ENCODE results near the gene SRP54. TPM values are rescaled to one million over a fixed set of nuclear protein-coding genes. Genes with fewer than 3 reads are reported as not detected.
"Not testable (repeated sequence)": the region's sequence is repeated elsewhere in the genome, so short reads cannot be mapped to it uniquely, and the experiment has no call there.

The SRP54 gene
- total RNA-seq, 3 donors from 2014 or later, result 32.9 to 45.6 (median 40.6) TPM

DNA sequence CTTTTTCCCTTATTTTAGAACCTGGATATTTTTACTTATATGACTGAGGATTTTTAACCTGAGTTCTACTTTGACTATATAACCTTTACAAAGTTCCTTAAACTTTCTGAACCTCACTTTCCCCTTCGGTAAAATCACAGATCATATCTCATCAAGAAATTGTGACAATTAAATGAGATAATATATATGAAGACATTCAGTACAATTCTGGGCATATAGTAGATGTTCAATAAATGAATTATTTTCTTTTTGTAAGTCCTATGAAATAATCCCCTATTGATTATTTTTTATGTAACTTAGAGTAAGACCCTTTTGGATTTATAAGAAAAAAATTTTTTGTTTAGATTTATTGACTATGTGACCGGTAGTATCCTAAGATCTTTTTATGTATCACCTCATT, 45.6 kb downstream of the SRP54 start:
- H3K36me3 ChIP-seq (ENCODE audit: low read depth), result no peaks in the 10 kb centered on the region
- TF ChIP-seq, protein P1, sequence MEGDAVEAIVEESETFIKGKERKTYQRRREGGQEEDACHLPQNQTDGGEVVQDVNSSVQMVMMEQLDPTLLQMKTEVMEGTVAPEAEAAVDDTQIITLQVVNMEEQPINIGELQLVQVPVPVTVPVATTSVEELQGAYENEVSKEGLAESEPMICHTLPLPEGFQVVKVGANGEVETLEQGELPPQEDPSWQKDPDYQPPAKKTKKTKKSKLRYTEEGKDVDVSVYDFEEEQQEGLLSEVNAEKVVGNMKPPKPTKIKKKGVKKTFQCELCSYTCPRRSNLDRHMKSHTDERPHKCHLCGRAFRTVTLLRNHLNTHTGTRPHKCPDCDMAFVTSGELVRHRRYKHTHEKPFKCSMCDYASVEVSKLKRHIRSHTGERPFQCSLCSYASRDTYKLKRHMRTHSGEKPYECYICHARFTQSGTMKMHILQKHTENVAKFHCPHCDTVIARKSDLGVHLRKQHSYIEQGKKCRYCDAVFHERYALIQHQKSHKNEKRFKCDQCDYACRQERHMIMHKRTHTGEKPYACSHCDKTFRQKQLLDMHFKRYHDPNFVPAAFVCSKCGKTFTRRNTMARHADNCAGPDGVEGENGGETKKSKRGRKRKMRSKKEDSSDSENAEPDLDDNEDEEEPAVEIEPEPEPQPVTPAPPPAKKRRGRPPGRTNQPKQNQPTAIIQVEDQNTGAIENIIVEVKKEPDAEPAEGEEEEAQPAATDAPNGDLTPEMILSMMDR (IDR thresholded peaks at IDR 0.05), result no peak
- intact Hi-C loops (cut with DNase I, micrococcal nuclease), result no loop called here
- H3K4me3 ChIP-seq, result no peak overlapping the region
- no peaks in the 10 kb centered on the region for H3K9me3 ChIP-seq
- ATAC-seq, result no peak
- H3K4me1 ChIP-seq (ENCODE audit: low read depth), result no peaks in the 10 kb centered on the region
- DNase-seq, result no peak

DNA sequence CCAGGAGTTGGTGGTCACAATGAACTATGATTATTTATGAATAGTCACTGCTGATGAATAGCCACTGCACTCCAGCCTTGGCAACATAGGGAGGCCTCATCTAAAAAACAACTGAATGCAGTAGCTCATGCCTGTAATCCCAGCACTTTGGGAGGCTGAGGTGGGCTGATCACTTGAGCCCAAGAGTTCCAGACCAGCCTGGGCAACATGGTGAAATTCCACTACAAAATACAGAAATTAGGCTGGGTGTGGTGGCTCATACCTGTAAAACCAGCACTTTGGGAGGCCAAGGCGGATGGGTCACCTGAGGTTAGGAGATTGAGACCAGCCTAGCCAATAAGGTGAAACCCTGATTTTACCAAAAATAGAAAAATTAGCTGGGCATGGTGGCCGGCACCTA, 49.8 kb downstream of the SRP54 start:
- no peak for ATAC-seq
- TF ChIP-seq, protein P1 (IDR thresholded peaks at IDR 0.05), result no peak
- no peaks in the 10 kb centered on the region for H3K36me3 ChIP-seq (ENCODE audit: low read depth)
- H3K9me3 ChIP-seq, result peaks cover 2% of the 10 kb centered on the region
- no peak for DNase-seq
- H3K4me3 ChIP-seq, result no peak overlapping the region
- H3K4me1 ChIP-seq (ENCODE audit: low read depth), result peaks cover 4% of the 10 kb centered on the region
- intact Hi-C loops (cut with DNase I, micrococcal nuclease), result no loop called here

DNA sequence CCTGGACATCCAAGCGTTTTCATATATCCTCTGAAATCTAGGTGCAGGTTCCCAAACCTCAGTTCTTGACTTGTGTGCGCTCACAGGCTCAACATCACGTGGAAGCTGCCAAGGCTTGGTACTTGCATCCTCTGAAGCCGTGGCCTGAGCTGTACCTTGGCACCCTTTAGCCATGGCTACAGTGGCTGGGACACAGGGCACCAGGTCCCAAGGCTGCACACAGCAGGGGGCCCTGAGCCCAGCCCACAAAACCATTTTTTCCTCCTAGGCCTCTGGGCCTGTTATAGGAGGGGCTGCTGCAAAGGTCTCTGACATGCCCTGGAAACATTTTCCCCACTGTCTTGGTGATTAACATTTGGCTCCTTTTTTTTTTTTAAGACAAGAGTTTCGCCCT, 51.6 kb downstream of the SRP54 start:
- TF ChIP-seq, protein P1 (IDR thresholded peaks at IDR 0.05), result no peak
- Histone ChIP-seq H3K4me1 (ENCODE audit: low read depth) (peaks cover 4% of the 10 kb centered on the region), H3K9me3 (peaks cover 2% of the 10 kb centered on the region), H3K36me3 (ENCODE audit: low read depth) (no peaks in the 10 kb centered on the region), H3K4me3 (no peak overlapping the region)
- intact Hi-C loops (cut with DNase I, micrococcal nuclease), result no loop called here
- ATAC-seq (no peak), DNase-seq (no peak)

DNA sequence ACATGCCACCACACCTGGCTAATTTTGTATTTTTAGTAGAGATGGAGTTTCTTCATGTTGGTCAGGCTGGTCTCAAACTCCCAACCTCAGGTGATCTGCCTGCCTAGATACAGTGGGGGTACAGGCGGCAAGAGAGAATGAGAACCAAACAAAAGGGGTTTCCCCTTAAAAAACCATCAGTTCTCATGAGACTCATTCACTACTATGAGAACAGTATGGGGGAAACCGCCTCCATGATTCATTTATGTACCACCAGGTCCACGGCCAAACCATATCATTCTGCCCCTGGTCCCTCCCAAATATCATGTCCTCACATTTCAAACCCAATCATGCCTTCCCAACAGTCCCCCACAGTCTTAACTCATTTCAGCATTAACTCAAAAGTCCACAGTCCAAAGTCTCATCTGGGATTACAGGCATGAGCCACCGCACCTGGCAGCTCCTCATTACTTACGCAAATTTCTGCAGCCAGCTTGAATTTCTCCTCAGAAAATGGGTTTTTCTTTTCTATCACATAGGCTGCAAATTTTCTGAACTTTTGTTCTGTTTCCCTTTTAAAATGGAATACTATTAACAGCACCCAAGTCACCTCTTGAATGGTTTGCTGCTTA, 52.3 kb downstream of the SRP54 start:
- H3K9me3 ChIP-seq; H3K4me3 ChIP-seq; H3K4me1 ChIP-seq (ENCODE audit: low read depth); intact Hi-C loops (cut with DNase I, micrococcal nuclease); ATAC-seq; H3K36me3 ChIP-seq (ENCODE audit: low read depth); DNase-seq: not testable (repeated sequence)

DNA sequence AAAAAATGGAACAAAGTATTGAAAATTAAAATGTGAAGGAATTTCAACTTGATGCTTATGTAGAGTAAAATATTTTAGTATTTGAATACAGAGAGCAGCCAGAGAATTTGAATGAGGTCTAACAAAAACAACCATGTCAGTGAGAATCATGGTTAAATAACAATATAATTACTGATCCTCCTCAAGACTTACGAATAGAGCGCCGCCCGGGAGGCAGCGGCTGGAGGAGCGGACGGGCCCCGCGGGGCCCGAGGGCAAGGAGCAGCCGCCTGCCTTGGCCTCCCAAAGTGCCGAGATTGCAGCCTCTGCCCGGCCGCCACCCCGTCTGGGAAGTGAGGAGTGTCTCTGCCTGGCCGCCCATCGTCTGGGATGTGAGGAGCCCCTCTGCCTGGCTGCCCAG, 55.5 kb downstream of the SRP54 start:
- intact Hi-C loops (cut with DNase I, micrococcal nuclease); H3K36me3 ChIP-seq (ENCODE audit: low read depth); DNase-seq; H3K4me1 ChIP-seq (ENCODE audit: low read depth); H3K4me3 ChIP-seq; ATAC-seq; H3K9me3 ChIP-seq: not testable (repeated sequence)

- no peak for DNase-seq
- intact Hi-C loops (cut with DNase I, micrococcal nuclease), result no loop called here
- H3K4me3 ChIP-seq, result no peak overlapping the region
- no peaks in the 10 kb centered on the region for H3K9me3 ChIP-seq
- no peaks in the 10 kb centered on the region for H3K36me3 ChIP-seq (ENCODE audit: low read depth)
- H3K4me1 ChIP-seq (ENCODE audit: low read depth), result peaks cover under 1% of the 10 kb centered on the region
- ATAC-seq, result no peak
- TF ChIP-seq, protein P1 (IDR thresholded peaks at IDR 0.05), result no peak
These were observed 59.8 kb downstream of the SRP54 start for GRCh38 chr14:35042632-35043031.

DNA sequence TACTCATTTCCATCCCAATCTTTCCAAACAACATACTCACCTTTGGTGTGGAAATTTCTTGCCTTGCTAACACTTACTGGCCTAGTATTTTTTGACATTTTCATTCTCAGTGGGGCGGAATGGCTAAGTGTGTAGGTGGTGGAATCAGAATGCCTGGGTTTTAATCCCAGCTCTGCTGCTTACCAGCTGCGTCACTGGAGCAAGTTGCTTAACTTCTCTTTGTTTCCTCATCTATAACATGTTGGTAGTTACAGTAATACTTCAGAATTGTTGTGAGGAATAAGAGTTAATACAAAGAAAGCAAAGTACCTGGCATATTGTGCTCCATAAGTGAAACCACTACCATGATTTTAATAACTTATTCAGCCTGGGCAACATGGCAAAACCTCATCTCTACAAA, 60.3 kb downstream of the SRP54 start:
- no peaks in the 10 kb centered on the region for H3K36me3 ChIP-seq (ENCODE audit: low read depth)
- TF ChIP-seq, protein P1 (IDR thresholded peaks at IDR 0.05), result no peak
- intact Hi-C loops (cut with DNase I, micrococcal nuclease), result no loop called here
- H3K4me3 ChIP-seq, result no peak overlapping the region
- no peak for ATAC-seq
- DNase-seq, result no peak
- no peaks in the 10 kb centered on the region for H3K9me3 ChIP-seq
- H3K4me1 ChIP-seq (ENCODE audit: low read depth), result peaks cover 5% of the 10 kb centered on the region
